GM10266 (cell line): ENCODE measurements around the gene IFNA5.
A peak's percentile ranks its signal among the peaks of the same experiment; 100 is the strongest.

Source experiments
- DNase-seq: peaks from one replicate; pipeline ENCODE4 v3.0.0; 2012; ENCODE audit errors: extremely low spot score
- CTCF ChIP-seq: IDR thresholded peaks from 2 replicates; pipeline ENCODE4 v1.5.1; 2012; ENCODE audit warnings: mild to moderate bottlenecking, low read depth; ENCODE audit not compliant: control insufficient read depth, insufficient read depth; ENCODE audit errors: missing control alignments

Gene IFNA5

GRCh38 chr9:21333226-21333625 is 28.1 kb upstream of the IFNA5 start:
- DNase-seq, result no peak
- TF ChIP-seq CTCF, result no peak

GRCh38 chr9:21331676-21332402 is 26.7 kb upstream of the IFNA5 start:
- DNase-seq, result no peak
- TF ChIP-seq CTCF, result no peak

GRCh38 chr9:21326526-21327139 is 21.5 kb upstream of the IFNA5 start:
- peak; percentile 40 for DNase-seq
- TF ChIP-seq CTCF, result peak; percentile 37

DNA sequence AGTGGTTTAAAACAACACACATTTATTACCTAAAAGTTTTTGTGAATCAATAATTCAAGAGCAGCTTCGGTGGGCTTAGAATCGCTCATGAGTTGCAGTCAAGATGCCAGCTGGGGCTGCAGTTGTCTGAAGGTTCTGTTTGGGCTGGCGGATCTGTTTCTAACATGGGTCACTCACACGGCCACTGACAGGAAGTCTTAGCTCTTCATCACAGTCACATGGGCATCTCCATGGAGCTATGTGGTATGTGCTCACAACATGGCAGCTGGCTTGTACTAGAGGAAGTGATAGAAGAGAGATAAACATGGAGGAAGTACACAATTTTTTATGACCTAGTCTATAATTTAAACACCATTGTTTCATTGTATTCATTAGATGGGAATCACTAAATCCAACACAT is 18.9 kb upstream of the IFNA5 start:
- no peak for DNase-seq
- no peak for TF ChIP-seq CTCF

- DNase-seq, result no peak
- TF ChIP-seq CTCF, result no peak
These were observed 17.9 kb upstream of the IFNA5 start for GRCh38 chr9:21322911-21323461.

DNA sequence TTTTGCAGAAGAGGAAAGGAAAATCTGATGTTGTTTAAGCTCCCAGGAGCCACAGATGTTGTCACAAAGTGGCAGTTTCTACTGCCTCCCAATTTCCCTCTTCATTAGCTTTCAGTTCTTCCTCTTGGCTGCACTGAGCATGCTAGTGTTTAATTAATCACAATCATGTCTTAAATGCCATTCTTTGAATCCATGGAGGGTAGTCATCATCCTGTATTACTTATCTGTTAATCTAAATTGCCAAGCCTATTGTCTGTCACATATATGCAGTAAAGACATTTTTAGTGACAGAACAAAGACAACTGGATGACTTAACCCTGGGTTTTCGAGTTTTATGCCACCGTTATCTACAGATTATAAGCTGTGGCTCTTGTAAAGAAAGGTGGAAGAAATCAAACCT is 15.4 kb upstream of the IFNA5 start:
- TF ChIP-seq CTCF, result no peak
- DNase-seq, result no peak
